HepG2 (cell line): ENCODE results near the gene PAPSS1. TPM values are rescaled to one million over a fixed set of nuclear protein-coding genes. Genes with fewer than 3 reads are reported as not detected.

Source experiments
- BCL6 ChIP-seq: IDR thresholded peaks from 2 replicates; pipeline ENCODE4 v1.6.1; 2016; ENCODE audit warnings: missing genetic modification reagents, missing compliant biosample characterization
- DMAP1 ChIP-seq: IDR thresholded peaks from 2 replicates; pipeline ENCODE4 v1.6.1; 2016
- FIP1L1 ChIP-seq: fragments of 200-400 bp; formaldehyde crosslinking; IDR thresholded peaks from 2 replicates; pipeline ENCODE4 v1.6.1; 2018; ENCODE audit warnings: low read depth, mild to moderate bottlenecking, low read length, moderate library complexity, borderline replicate concordance; ENCODE audit not compliant: insufficient read depth
- ZNF562 ChIP-seq: sonication (generic); formaldehyde crosslinking; IDR thresholded peaks from 2 replicates; pipeline ENCODE4 v1.8.0; 2022; ENCODE audit warnings: missing genetic modification reagents, borderline replicate concordance
- ZNF713 ChIP-seq: sonication (generic); formaldehyde crosslinking; IDR thresholded peaks from 2 replicates; pipeline ENCODE4 v1.4.0; 2020; ENCODE audit warnings: mild to moderate bottlenecking, missing genetic modification reagents
- ZNF761 ChIP-seq: sonication (generic); formaldehyde crosslinking; conservative IDR thresholded peaks from 2 replicates; pipeline ENCODE4 v1.4.0; 2020; ENCODE audit warnings: mild to moderate bottlenecking, missing genetic modification reagents
- polyA plus RNA-seq, 8 experiments: library from polyadenylated mRNA; depleted of rRNA in 3 of 8; stranded (reverse) in 7 of 8; unstranded in 1 of 8; fragments of >200 nt; fragmentation: Illumina TruSeq in 4 of 8; extraction: Trizol in 4 of 8; gene quantifications; 2 replicates each; pipeline versions ENCODE4 v1.2.1 to v1.2.3, GENCODE V29; 2011 to 2016; ENCODE audit warnings: low read depth in 4 of 8, missing spikeins in 1 of 8, mixed read lengths in 1 of 8; ENCODE audit not compliant: insufficient read depth in 1 of 8
- total RNA-seq, 5 experiments: library from RNA; depleted of rRNA; stranded (reverse); fragments of >200 nt; fragmentation: Illumina TruSeq; extraction: Trizol; gene quantifications; 2 replicates each; pipeline ENCODE4 v1.2.3, GENCODE V29; 2016; ENCODE audit warnings: low read depth in 1 of 5
- TF ChIP-seq, protein P1 (sequence below): sonication (generic); formaldehyde crosslinking; IDR thresholded peaks from 2 replicates; pipeline ENCODE4 v1.5.0; 2020; ENCODE audit warnings: mild to moderate bottlenecking, missing genetic modification reagents, borderline replicate concordance
- TF ChIP-seq, protein P2 (sequence below): sonication (generic); formaldehyde crosslinking; IDR thresholded peaks from 2 replicates; pipeline ENCODE4 v1.8.0; 2023; ENCODE audit warnings: mild to moderate bottlenecking, missing genetic modification reagents

PAPSS1 gene
- total and polyA plus RNA-seq, 2 of the 13 experiments (the other 11 are each of a cell fraction or from before 2014, with no cell fraction given) = 105 to 126 TPM

DNA sequence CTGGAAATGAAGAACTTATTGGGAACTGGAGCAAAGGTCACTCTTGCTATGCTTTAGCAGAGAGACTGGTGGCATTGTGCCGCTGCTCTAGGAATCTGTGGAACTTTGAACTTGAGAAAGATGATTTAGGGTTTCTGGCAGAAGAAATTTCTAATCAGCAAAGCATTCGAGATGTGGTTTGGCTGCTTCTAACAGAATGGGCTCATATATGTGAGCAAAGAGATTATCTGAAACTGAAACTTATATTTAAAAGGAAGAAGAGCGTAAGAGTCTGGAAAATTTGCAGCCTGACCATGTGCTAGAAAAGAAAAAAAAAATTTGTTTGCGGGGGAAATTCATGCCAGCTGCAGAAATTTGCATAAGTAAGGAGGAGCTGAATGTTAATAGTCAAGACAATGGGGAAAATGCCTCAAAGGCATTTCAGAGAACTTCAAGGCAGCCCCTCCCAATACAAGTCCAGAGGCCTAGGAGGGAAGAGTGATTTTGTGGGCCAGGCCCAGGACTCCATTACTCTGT, 35.9 kb upstream of the PAPSS1 start (continued):
- TF ChIP-seq, protein P1, sequence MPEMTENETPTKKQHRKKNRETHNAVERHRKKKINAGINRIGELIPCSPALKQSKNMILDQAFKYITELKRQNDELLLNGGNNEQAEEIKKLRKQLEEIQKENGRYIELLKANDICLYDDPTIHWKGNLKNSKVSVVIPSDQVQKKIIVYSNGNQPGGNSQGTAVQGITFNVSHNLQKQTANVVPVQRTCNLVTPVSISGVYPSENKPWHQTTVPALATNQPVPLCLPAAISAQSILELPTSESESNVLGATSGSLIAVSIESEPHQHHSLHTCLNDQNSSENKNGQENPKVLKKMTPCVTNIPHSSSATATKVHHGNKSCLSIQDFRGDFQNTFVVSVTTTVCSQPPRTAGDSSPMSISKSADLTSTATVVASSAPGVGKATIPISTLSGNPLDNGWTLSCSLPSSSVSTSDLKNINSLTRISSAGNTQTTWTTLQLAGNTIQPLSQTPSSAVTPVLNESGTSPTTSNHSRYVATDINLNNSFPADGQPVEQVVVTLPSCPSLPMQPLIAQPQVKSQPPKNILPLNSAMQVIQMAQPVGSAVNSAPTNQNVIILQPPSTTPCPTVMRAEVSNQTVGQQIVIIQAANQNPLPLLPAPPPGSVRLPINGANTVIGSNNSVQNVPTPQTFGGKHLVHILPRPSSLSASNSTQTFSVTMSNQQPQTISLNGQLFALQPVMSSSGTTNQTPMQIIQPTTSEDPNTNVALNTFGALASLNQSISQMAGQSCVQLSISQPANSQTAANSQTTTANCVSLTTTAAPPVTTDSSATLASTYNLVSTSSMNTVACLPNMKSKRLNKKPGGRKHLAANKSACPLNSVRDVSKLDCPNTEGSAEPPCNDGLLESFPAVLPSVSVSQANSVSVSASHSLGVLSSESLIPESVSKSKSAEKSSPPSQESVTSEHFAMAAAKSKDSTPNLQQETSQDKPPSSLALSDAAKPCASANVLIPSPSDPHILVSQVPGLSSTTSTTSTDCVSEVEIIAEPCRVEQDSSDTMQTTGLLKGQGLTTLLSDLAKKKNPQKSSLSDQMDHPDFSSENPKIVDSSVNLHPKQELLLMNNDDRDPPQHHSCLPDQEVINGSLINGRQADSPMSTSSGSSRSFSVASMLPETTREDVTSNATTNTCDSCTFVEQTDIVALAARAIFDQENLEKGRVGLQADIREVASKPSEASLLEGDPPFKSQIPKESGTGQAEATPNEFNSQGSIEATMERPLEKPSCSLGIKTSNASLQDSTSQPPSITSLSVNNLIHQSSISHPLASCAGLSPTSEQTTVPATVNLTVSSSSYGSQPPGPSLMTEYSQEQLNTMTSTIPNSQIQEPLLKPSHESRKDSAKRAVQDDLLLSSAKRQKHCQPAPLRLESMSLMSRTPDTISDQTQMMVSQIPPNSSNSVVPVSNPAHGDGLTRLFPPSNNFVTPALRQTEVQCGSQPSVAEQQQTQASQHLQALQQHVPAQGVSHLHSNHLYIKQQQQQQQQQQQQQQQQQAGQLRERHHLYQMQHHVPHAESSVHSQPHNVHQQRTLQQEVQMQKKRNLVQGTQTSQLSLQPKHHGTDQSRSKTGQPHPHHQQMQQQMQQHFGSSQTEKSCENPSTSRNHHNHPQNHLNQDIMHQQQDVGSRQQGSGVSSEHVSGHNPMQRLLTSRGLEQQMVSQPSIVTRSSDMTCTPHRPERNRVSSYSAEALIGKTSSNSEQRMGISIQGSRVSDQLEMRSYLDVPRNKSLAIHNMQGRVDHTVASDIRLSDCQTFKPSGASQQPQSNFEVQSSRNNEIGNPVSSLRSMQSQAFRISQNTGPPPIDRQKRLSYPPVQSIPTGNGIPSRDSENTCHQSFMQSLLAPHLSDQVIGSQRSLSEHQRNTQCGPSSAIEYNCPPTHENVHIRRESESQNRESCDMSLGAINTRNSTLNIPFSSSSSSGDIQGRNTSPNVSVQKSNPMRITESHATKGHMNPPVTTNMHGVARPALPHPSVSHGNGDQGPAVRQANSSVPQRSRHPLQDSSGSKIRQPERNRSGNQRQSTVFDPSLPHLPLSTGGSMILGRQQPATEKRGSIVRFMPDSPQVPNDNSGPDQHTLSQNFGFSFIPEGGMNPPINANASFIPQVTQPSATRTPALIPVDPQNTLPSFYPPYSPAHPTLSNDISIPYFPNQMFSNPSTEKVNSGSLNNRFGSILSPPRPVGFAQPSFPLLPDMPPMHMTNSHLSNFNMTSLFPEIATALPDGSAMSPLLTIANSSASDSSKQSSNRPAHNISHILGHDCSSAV = no peak
- TF ChIP-seq FIP1L1 (no peak), ZNF562 (CRISPR knock-in tag) (no peak), BCL6 (CRISPR knock-in tag) (peak; percentile 78), ZNF713 (CRISPR knock-in tag) (no peak), DMAP1 (CRISPR knock-in tag) (no peak), ZNF761 (CRISPR knock-in tag) (no peak)
- TF ChIP-seq, protein P2, sequence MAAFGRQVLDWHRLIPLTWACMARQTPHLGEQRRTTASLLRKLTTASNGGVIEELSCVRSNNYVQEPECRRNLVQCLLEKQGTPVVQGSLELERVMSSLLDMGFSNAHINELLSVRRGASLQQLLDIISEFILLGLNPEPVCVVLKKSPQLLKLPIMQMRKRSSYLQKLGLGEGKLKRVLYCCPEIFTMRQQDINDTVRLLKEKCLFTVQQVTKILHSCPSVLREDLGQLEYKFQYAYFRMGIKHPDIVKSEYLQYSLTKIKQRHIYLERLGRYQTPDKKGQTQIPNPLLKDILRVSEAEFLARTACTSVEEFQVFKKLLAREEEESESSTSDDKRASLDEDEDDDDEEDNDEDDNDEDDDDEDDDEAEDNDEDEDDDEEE = no peak
